Activated CD4-positive, CD25-positive, alpha-beta regulatory T cell (primary cell): ENCODE data around the gene ASIC1.

Experiments
- DNase-seq, 4 experiments: peaks; one replicate each; lab custom pipeline; 2025; lab: John Stamatoyannopoulos, UW

ASIC1 gene

GRCh38 chr12:50041062-50041860, 16.1 kb upstream of the ASIC1 start:
- no peak for DNase-seq

GRCh38 chr12:50041962-50042361, 15.4 kb upstream of the ASIC1 start:
- DNase-seq = no peak

GRCh38 chr12:50042693-50043092, 14.7 kb upstream of the ASIC1 start:
- no peak for DNase-seq

- no peak for DNase-seq
These were observed 14.1 kb upstream of the ASIC1 start for GRCh38 chr12:50043308-50043707.

- no peak for DNase-seq
These were observed 13.5 kb upstream of the ASIC1 start for GRCh38 chr12:50043854-50044253.

GRCh38 chr12:50047693-50048250, 9.6 kb upstream of the ASIC1 start:
- DNase-seq = no peak

GRCh38 chr12:50049254-50050118, 7.9 kb upstream of the ASIC1 start:
- DNase-seq = no peak

- no peak for DNase-seq
These were observed 7.3 kb upstream of the ASIC1 start for GRCh38 chr12:50050119-50050385.

GRCh38 chr12:50050410-50051098, 6.8 kb upstream of the ASIC1 start:
- no peak for DNase-seq

- DNase-seq = no peak
These were observed 6.1 kb upstream of the ASIC1 start for GRCh38 chr12:50051101-50051806.

GRCh38 chr12:50052544-50052943, 4.9 kb upstream of the ASIC1 start:
- DNase-seq = no peak

GRCh38 chr12:50052964-50053363, 4.4 kb upstream of the ASIC1 start:
- DNase-seq = no peak

GRCh38 chr12:50053583-50053982, 3.8 kb upstream of the ASIC1 start:
- DNase-seq = no peak

- peak in 2 of 4 experiments; percentile 13 to 40 for DNase-seq
These were observed 1.4 kb upstream of the ASIC1 start for GRCh38 chr12:50055831-50056638.

- DNase-seq = no peak
These were observed 788 bp upstream of the ASIC1 start for GRCh38 chr12:50056639-50056976.

- no peak for DNase-seq
These were observed 687 bp downstream of the ASIC1 start for GRCh38 chr12:50057896-50058670.

GRCh38 chr12:50058743-50059312, 1.4 kb downstream of the ASIC1 start:
- DNase-seq = no peak

- DNase-seq = peak in 1 of 4 experiments; percentile 33
These were observed 2.2 kb downstream of the ASIC1 start for GRCh38 chr12:50059440-50060119.

- no peak for DNase-seq
These were observed 2.7 kb downstream of the ASIC1 start for GRCh38 chr12:50060120-50060468.
